Caco-2 (cell line): ENCODE results near the gene YDJC. TPM values are rescaled to one million over a fixed set of nuclear protein-coding genes. Genes with fewer than 3 reads are reported as not detected.

Experiments
- BruUV-seq: library from RNA; stranded (reverse); fragments of 400-500 nt; replicated peaks from 2 replicates; lab custom pipeline; 2021; lab: Mats Ljungman, UMichigan
- CTCF ChIA-PET: fragments of 300-600 bp; sonication (Branson Sonifier 250); formaldehyde crosslinking; loops from one replicate; lab custom pipeline; 2022; ENCODE audit warnings: antibody characterized with exemption; lab: Charles Lee
- POLR2A ChIA-PET: fragments of 300-600 bp; sonication (Branson Sonifier 250); formaldehyde crosslinking; loops from one replicate; lab custom pipeline; 2022; ENCODE audit warnings: antibody characterized with exemption; lab: Charles Lee
- DNase-seq, 2 experiments: peaks; one replicate each; pipeline versions ENCODE4 v3.0.0 to v3.0.0-alpha.2; 2020 to 2022
- H3K27me3 ChIP-seq: replicated peaks from 2 replicates; pipeline ENCODE4 v1.6.0; 2011; ENCODE audit warnings: low read length; ENCODE audit not compliant: control insufficient read depth, insufficient read depth
- H3K36me3 ChIP-seq: 2 replicates; pipeline ENCODE4 v1.5.1; 2011; ENCODE audit warnings: low read length; ENCODE audit not compliant: control insufficient read depth, insufficient read depth
- H3K4me1 ChIP-seq: fragments of 250-450 bp; sonication (Bioruptor Pico); 2 replicates; pipeline ENCODE4 v1.5.1; 2020; ENCODE audit warnings: mild to moderate bottlenecking
- H3K4me3 ChIP-seq: 2 replicates; pipeline ENCODE4 v1.5.1; 2011; ENCODE audit warnings: low read depth, mild to moderate bottlenecking, control low read depth, low read length
- H3K9me3 ChIP-seq: fragments of 250-450 bp; sonication (Bioruptor Pico); 2 replicates; pipeline ENCODE4 v1.5.1; 2020; ENCODE audit warnings: mild to moderate bottlenecking, moderate library complexity
- H3K27ac Mint-ChIP-seq: one replicate; pipeline ENCODE4 v1.8.0; 2022; ENCODE audit warnings: mixed read lengths; ENCODE audit not compliant: unreplicated experiment
- H3K27me3 Mint-ChIP-seq: one replicate; pipeline ENCODE4 v1.8.0; 2022; ENCODE audit warnings: mixed read lengths; ENCODE audit not compliant: insufficient read depth, unreplicated experiment
- H3K36me3 Mint-ChIP-seq: one replicate; pipeline ENCODE4 v1.8.0; 2022; ENCODE audit warnings: mild to moderate bottlenecking, mixed read lengths; ENCODE audit not compliant: insufficient read depth, unreplicated experiment
- H3K4me1 Mint-ChIP-seq: one replicate; pipeline ENCODE4 v1.8.0; 2022; ENCODE audit warnings: low read depth, mixed read lengths; ENCODE audit not compliant: unreplicated experiment
- H3K4me3 Mint-ChIP-seq: one replicate; pipeline ENCODE4 v1.8.0; 2022; ENCODE audit warnings: mild to moderate bottlenecking, moderate library complexity, mixed read lengths; ENCODE audit not compliant: unreplicated experiment
- H3K9me3 Mint-ChIP-seq: one replicate; pipeline ENCODE4 v1.8.0; 2022; ENCODE audit warnings: mixed read lengths; ENCODE audit not compliant: unreplicated experiment
- intact Hi-C: fragments of 100-400 bp; cut with micrococcal nuclease; formaldehyde crosslinking; loops from one replicate; pipeline ENCODE4 v1.10.0; 2022; ENCODE audit not compliant: unreplicated experiment
- total RNA-seq: library from RNA; stranded (reverse); gene quantifications from 2 replicates; pipeline ENCODE4 v1.2.3, GENCODE V29; 2022
- TF ChIP-seq, protein P1 (sequence below), 2 experiments: fragments of 200-600 bp in 1 of 2; IDR thresholded peaks; 1 replicate in 1 of 2; 2 replicates in 1 of 2; pipeline versions ENCODE4 v1.5.1 to v1.8.0; 2011 to 2022; ENCODE audit warnings: antibody characterized with exemption in 1 of 2, control low read depth in 1 of 2, inconsistent platforms in 1 of 2, low read depth in 1 of 2, low read length in 1 of 2, mild to moderate bottlenecking in 1 of 2, moderate library complexity in 1 of 2; ENCODE audit not compliant: insufficient read depth in 1 of 2, severe bottlenecking in 1 of 2, unreplicated experiment in 1 of 2

Gene YDJC
- total RNA-seq, 1 experiment from 2014 or later: 60.0 TPM

DNA sequence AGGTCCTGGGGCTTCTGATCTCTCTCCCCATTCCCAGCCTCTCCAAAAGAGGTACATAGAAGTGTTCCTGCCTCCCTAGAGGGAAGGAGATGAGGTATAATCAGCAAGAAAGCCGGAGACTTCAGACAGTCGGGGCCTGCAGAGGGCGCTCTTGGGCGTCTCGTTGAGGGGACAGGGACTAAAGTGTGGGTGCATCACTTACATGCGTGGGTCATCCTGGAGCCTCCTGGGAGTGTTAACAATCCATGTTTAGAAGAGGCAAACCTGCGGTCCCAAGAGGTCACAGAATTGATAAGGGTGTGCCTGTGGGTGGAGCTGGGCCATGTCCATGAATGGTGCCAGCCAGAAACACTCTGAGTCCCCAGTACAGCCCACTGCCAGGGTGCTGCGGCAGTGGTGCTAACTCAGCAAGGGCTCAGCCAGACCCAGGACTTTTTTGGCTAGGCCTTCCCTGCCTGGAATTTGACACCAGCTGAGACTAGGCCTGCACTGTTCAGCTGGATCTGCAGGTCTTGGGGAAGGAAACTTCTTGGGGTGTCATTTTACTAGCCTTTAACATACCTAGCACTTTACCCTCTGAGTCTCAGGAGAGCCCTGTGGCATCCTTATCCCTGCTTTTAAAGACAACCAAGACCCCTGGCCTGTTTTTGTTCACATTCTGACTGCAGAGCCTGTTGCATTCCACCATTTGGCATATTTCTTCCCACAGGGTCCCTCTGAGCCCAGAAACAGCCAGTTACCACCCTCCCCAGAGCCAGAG is 5.5 kb downstream of the YDJC start:
- intact Hi-C loops: no loop called here
- ChIA-PET POLR2A (no interaction called here), CTCF (interaction anchor here (0.6 to 2.5 kb wide), 3 partner anchors 18 to 22 kb away, joined by 6 to 10 read pairs (median 6); partner anchors contain the start of gene SDF2L1)
- peak in 1 of 2 experiments; percentile 65 for DNase-seq
- Mint-ChIP-seq H3K9me3 (no peaks in the 10 kb centered on the region), H3K4me3 (no peak overlapping the region), H3K36me3 (peaks cover 94% of the 10 kb centered on the region), H3K4me1 (peaks cover 11% of the 10 kb centered on the region), H3K27me3 (no peaks in the 10 kb centered on the region), H3K27ac (peak overlapping the region; percentile 72)
- Histone ChIP-seq H3K27me3 (no peaks in the 10 kb centered on the region), H3K4me1 (peaks cover 5% of the 10 kb centered on the region; the same call in 1 of the 2 replicates), H3K9me3 (no peaks in the 10 kb centered on the region), H3K4me3 (no peak overlapping the region), H3K36me3 (peaks cover 4% of the 10 kb centered on the region; the same call in 1 of the 2 replicates)
- TF ChIP-seq, protein P1, sequence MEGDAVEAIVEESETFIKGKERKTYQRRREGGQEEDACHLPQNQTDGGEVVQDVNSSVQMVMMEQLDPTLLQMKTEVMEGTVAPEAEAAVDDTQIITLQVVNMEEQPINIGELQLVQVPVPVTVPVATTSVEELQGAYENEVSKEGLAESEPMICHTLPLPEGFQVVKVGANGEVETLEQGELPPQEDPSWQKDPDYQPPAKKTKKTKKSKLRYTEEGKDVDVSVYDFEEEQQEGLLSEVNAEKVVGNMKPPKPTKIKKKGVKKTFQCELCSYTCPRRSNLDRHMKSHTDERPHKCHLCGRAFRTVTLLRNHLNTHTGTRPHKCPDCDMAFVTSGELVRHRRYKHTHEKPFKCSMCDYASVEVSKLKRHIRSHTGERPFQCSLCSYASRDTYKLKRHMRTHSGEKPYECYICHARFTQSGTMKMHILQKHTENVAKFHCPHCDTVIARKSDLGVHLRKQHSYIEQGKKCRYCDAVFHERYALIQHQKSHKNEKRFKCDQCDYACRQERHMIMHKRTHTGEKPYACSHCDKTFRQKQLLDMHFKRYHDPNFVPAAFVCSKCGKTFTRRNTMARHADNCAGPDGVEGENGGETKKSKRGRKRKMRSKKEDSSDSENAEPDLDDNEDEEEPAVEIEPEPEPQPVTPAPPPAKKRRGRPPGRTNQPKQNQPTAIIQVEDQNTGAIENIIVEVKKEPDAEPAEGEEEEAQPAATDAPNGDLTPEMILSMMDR (IDR thresholded peaks at IDR 0.05; ENCODE audit: insufficient read depth in 1 of 2, low read depth in 1 of 2, low read length in 1 of 2, severe bottlenecking in 1 of 2, unreplicated experiment in 1 of 2): peak; percentile 42 to 63
- BruUV-seq: no TSS peak

DNA sequence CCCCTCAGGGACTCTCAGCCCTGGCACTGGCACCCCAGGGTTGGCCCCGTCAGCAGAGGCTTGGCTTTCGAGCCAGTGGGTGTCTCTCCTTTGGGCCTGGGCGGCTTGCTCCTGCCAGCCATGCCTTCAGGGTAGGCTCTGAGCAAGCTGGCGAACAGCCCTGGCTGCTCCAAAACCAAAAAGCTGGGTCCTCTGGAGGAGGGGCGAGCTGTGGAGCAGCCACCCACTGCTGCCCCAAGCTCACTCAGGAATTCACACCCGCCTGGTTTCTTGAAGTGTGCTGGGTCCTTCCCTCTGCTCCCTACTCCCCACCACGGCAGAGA is 6.2 kb downstream of the YDJC start:
- H3K4me1 Mint-ChIP-seq: peaks cover 11% of the 10 kb centered on the region
- H3K27me3 Mint-ChIP-seq: no peaks in the 10 kb centered on the region
- ChIA-PET CTCF (interaction anchor here (1.6 to 2.5 kb wide), 2 partner anchors 18 to 23 kb away, joined by 6 to 10 read pairs; partner anchors contain the start of gene SDF2L1), POLR2A (no interaction called here)
- no peaks in the 10 kb centered on the region for H3K9me3 Mint-ChIP-seq
- TF ChIP-seq, protein P1 (IDR thresholded peaks at IDR 0.05; ENCODE audit: insufficient read depth in 1 of 2, low read depth in 1 of 2, low read length in 1 of 2, severe bottlenecking in 1 of 2, unreplicated experiment in 1 of 2): no peak
- H3K4me1 ChIP-seq: peaks cover 5% of the 10 kb centered on the region; the same call in 1 of the 2 replicates
- H3K4me3 ChIP-seq: no peak overlapping the region
- H3K36me3 Mint-ChIP-seq: peaks cover 90% of the 10 kb centered on the region
- no peaks in the 10 kb centered on the region for H3K9me3 ChIP-seq
- peaks cover 4% of the 10 kb centered on the region; the same call in 1 of the 2 replicates for H3K36me3 ChIP-seq
- H3K4me3 Mint-ChIP-seq: no peak overlapping the region
- no peaks in the 10 kb centered on the region for H3K27me3 ChIP-seq
- BruUV-seq: no TSS peak
- peak overlapping the region; percentile 72 for H3K27ac Mint-ChIP-seq
- intact Hi-C loops: no loop called here
- DNase-seq: no peak

DNA sequence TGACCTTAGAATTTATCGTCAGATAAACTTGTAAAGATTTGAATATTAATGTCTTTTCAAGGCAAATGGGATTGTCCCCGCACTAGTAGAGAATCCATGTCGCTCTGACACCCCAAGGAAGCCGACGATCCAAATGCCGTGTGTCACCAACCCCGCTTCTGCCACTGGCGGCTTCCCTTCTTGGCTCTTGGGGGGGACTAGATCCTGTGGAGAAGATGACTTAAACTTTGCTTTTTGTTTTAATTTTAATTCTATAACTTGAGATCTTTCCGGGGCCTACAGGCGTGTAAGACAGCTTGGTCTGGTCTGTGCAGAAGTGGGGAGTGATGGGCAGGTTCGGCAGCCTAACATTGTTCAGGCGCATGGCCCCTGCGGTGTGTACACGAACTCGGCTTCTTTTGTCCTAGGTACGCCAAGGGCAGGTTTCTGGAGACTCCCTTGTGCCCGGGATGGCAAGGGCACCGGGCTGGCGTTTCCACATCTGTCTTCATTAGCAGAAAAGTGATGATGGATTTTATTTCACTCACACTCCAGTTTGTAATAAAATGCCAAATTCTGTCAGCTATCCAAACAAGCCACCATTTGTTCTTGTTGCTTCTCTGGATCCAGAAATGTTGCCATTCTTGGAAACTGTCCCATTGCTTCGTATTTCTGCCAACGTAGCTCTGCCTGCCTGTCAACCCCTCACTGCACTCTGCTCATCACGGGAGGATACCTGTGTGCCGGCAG is 6.7 kb downstream of the YDJC start:
- peaks cover 89% of the 10 kb centered on the region for H3K36me3 Mint-ChIP-seq
- Histone ChIP-seq H3K4me3 (no peak overlapping the region), H3K27me3 (no peaks in the 10 kb centered on the region), H3K4me1 (peaks cover under 1% of the 10 kb centered on the region; the same call in 1 of the 2 replicates), H3K36me3 (peaks cover 2% of the 10 kb centered on the region; the same call in 1 of the 2 replicates), H3K9me3 (no peaks in the 10 kb centered on the region)
- no TSS peak for BruUV-seq
- H3K27ac Mint-ChIP-seq: peak overlapping the region; percentile 72
- ChIA-PET CTCF (interaction anchor here (1.6 to 2.5 kb wide), 2 partner anchors 19 to 24 kb away, joined by 6 to 10 read pairs; partner anchors contain the start of gene SDF2L1), POLR2A (interaction anchor here (0.6 kb wide), 1 partner anchor 51 kb away, joined by 4 read pairs; no protein-coding TSS in a partner anchor)
- TF ChIP-seq, protein P1 (IDR thresholded peaks at IDR 0.05; ENCODE audit: insufficient read depth in 1 of 2, low read depth in 1 of 2, low read length in 1 of 2, severe bottlenecking in 1 of 2, unreplicated experiment in 1 of 2): no peak
- peaks cover 11% of the 10 kb centered on the region for H3K4me1 Mint-ChIP-seq
- H3K9me3 Mint-ChIP-seq: no peaks in the 10 kb centered on the region
- no peak for DNase-seq
- H3K4me3 Mint-ChIP-seq: no peak overlapping the region
- no peaks in the 10 kb centered on the region for H3K27me3 Mint-ChIP-seq
- intact Hi-C loops: no loop called here
